Esophagus muscularis mucosa (tissue), 4 donors: ENCODE results near the gene NCOA6.

Experiments used
- CTCF ChIP-seq, 3 experiments: fragments of 200-600 bp in 2 of 3; fragments of 450-650 bp in 1 of 3; sonication (generic) in 2 of 3; IDR thresholded peaks; one replicate each; pipeline ENCODE4 v1.5.1; 2017 to 2019; ENCODE audit warnings: antibody characterized with exemption in 3 of 3, mild to moderate bottlenecking in 2 of 3, moderate library complexity in 1 of 3
- EP300 ChIP-seq: sonication (generic); formaldehyde crosslinking; IDR thresholded peaks from one replicate; pipeline ENCODE4 v1.6.1; 2017; ENCODE audit warnings: antibody characterized with exemption
- POLR2AphosphoS5 ChIP-seq, 2 donors: sonication (generic); formaldehyde crosslinking; IDR thresholded peaks; one replicate each; pipeline ENCODE4 v1.6.1; 2017; ENCODE audit warnings: antibody characterized with exemption in 2 of 2

- TF ChIP-seq EP300 = no peak
- TF ChIP-seq CTCF (IDR thresholded peaks at IDR 0.05) = no peak
- TF ChIP-seq POLR2AphosphoS5 (IDR thresholded peaks at IDR 0.05) = no peak
Measured at GRCh38 chr20:34774449-34774848, 51.0 kb downstream of the NCOA6 start.
